RCC 7860 (cell line): ENCODE measurements around the gene UNC13C.

Source experiments
- DNase-seq: peaks from one replicate; pipeline ENCODE4 v3.0.0-alpha.2; 2015; ENCODE audit warnings: low spot score
- FAIRE-seq: peaks from 2 replicates; lab custom pipeline; 2012; peaks lifted over from hg19 to GRCh38; lab: Jason Lieb, UNC

The UNC13C gene

GRCh38 chr15:54608876-54609835 is 630.9 kb downstream of the UNC13C start:
- no peak for FAIRE-seq
- no peak for DNase-seq

- FAIRE-seq (no peak), DNase-seq (no peak)
Measured at GRCh38 chr15:54618120-54618519, 639.9 kb downstream of the UNC13C start.

GRCh38 chr15:54619180-54619579 is 640.9 kb downstream of the UNC13C start:
- DNase-seq = no peak
- FAIRE-seq = no peak

- no peak for DNase-seq
Measured at GRCh38 chr15:54620916-54621315, 642.7 kb downstream of the UNC13C start.

GRCh38 chr15:54636147-54636546 is 657.9 kb downstream of the UNC13C start:
- DNase-seq (no peak), FAIRE-seq (no peak)

More at GRCh38 chr15:54620916-54621315, 642.7 kb downstream of the UNC13C start:
- no peak for FAIRE-seq

GRCh38 chr15:54638666-54639065 is 660.4 kb downstream of the UNC13C start:
- no peak for FAIRE-seq
- no peak for DNase-seq

GRCh38 chr15:54640873-54641272 is 662.6 kb downstream of the UNC13C start:
- no peak for DNase-seq
- no peak for FAIRE-seq

GRCh38 chr15:54644796-54645195 is 666.6 kb downstream of the UNC13C start:
- no peak for FAIRE-seq

GRCh38 chr15:54659646-54660045 is 681.4 kb downstream of the UNC13C start:
- FAIRE-seq = no peak
- no peak for DNase-seq

More at GRCh38 chr15:54644796-54645195, 666.6 kb downstream of the UNC13C start:
- no peak for DNase-seq

- DNase-seq (no peak), FAIRE-seq (no peak)
Measured at GRCh38 chr15:54660356-54660755, 682.1 kb downstream of the UNC13C start.

GRCh38 chr15:54675241-54675640 is 697.0 kb downstream of the UNC13C start:
- FAIRE-seq = no peak
- no peak for DNase-seq

GRCh38 chr15:54681584-54681983 is 703.3 kb downstream of the UNC13C start:
- DNase-seq (no peak), FAIRE-seq (no peak)
